Measurements from ENCODE around the gene TBX21. TPM values are rescaled to one million over a fixed set of nuclear protein-coding genes. Genes with fewer than 3 reads are reported as not detected.

The TBX21 gene
- total RNA-seq, 1 donor from 2014 or later, result not detected

- no peak for TF ChIP-seq CTCF (conservative IDR thresholded peaks at IDR 0.05; ENCODE audit: low read depth, low read length)
These were observed 12.8 kb upstream of the TBX21 start for GRCh38 chr17:47720196-47720595.

GRCh38 chr17:47720754-47721533 lies 12.1 kb upstream of the TBX21 start:
- DNase-seq (ENCODE audit: low read depth), result no peak
- no peak overlapping the region for H3K4me3 ChIP-seq (ENCODE audit: low read depth, low read length)
- no peak for TF ChIP-seq CTCF (conservative IDR thresholded peaks at IDR 0.05; ENCODE audit: low read depth, low read length)

More at GRCh38 chr17:47720196-47720595, 12.8 kb upstream of the TBX21 start:
- H3K4me3 ChIP-seq (ENCODE audit: low read depth, low read length), result no peak overlapping the region
- no peak for DNase-seq (ENCODE audit: low read depth)

- H3K4me3 ChIP-seq (ENCODE audit: low read depth, low read length), result no peak overlapping the region
- no peak for TF ChIP-seq CTCF (conservative IDR thresholded peaks at IDR 0.05; ENCODE audit: low read depth, low read length)
- no peak for DNase-seq (ENCODE audit: low read depth)
These were observed 11.3 kb upstream of the TBX21 start for GRCh38 chr17:47721725-47722124.

- H3K4me3 ChIP-seq (ENCODE audit: low read depth, low read length), result no peak overlapping the region
- no peak for TF ChIP-seq CTCF (conservative IDR thresholded peaks at IDR 0.05; ENCODE audit: low read depth, low read length)
- DNase-seq (ENCODE audit: low read depth), result no peak
These were observed 8.3 kb upstream of the TBX21 start for GRCh38 chr17:47724705-47725104.

GRCh38 chr17:47725446-47726111 lies 7.5 kb upstream of the TBX21 start:
- TF ChIP-seq CTCF (conservative IDR thresholded peaks at IDR 0.05; ENCODE audit: low read depth, low read length), result no peak
- no peak overlapping the region for H3K4me3 ChIP-seq (ENCODE audit: low read depth, low read length)
- DNase-seq (ENCODE audit: low read depth), result no peak

- no peak for TF ChIP-seq CTCF (conservative IDR thresholded peaks at IDR 0.05; ENCODE audit: low read depth, low read length)
- DNase-seq (ENCODE audit: low read depth), result no peak
- H3K4me3 ChIP-seq (ENCODE audit: low read depth, low read length), result no peak overlapping the region
These were observed 6.0 kb upstream of the TBX21 start for GRCh38 chr17:47726796-47727703.

All from epithelial cell of proximal tubule (primary cell).